GM18951 (cell line): ENCODE data around the gene PURA.

Experiments used
- POLR2A ChIP-seq: IDR thresholded peaks from 4 replicates; pipeline ENCODE4 v1.6.1; 2011; ENCODE audit warnings: mild to moderate bottlenecking; ENCODE audit not compliant: insufficient read length, insufficient read depth; ENCODE audit errors: extremely low read depth
- in situ Hi-C: fragments of 300-500 bp; cut with MboI; formaldehyde crosslinking; loops from one replicate; pipeline ENCODE4 v1.12.0; 2022; ENCODE audit warnings: low sequenced_read_pairs, mixed read lengths, inconsistent platforms; ENCODE audit not compliant: unreplicated experiment

The PURA gene

GRCh38 chr5:140150201-140150600 is 36.3 kb downstream of the PURA start:
- TF ChIP-seq POLR2A = no peak
- in situ Hi-C loops = loop anchor here (25.0 kb wide), 1 partner anchor 363 kb away; the partner anchor contains the start of gene PSD2

- in situ Hi-C loops = loop anchor here (25.0 kb wide), 1 partner anchor 364 kb away; the partner anchor contains the start of gene PSD2
- TF ChIP-seq POLR2A = no peak
These were observed 37.5 kb downstream of the PURA start for GRCh38 chr5:140151144-140152021.

DNA sequence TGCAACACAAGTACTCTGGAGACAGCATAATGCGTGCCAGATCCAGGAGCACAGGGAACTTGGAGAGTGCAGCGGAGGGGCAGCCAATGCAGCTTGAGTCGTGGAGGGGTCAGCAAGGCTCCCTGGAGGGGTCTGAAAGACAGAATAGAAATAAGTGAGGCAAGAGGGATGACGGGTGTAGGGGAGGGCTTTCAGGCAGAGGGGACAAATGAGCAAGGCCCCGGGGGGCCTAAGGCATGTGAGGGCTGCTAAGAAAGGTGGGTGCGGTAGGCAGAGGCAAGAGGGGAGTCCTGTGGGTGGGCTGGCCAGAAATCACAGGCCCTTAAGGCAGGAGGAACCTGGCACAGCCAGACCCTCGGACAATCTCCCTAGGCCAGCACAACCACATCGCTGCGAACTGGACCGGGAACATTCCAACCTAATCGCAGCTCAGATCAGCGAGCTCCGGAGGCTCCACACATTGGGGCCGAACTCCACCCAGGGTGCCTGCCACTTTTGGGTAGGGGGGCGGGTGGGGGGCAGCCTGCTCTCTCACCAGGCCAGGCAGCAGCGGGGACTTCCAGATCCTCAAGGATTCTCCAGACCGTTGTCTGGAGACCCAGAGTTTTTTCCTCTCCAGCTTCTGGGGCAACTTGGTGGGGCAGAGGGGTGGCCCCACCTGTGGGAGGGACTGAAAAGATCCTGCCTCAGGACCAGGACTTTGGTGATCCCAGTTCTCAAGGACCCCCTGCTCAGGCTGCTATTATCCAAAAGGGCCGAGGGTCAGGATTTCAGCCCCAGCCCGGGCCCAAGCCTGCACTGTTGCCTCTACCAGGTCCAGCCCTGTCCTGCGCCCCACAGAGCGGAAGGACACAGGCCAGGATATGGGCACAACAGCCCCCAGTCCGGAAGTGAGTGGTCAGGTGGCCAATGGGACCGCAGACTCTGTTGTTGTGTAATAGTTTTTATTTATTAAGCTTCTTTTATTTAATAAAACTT is 38.4 kb downstream of the PURA start:
- no peak for TF ChIP-seq POLR2A
- in situ Hi-C loops = loop anchor here (25.0 kb wide), 1 partner anchor 365 kb away; the partner anchor contains the start of gene PSD2

DNA sequence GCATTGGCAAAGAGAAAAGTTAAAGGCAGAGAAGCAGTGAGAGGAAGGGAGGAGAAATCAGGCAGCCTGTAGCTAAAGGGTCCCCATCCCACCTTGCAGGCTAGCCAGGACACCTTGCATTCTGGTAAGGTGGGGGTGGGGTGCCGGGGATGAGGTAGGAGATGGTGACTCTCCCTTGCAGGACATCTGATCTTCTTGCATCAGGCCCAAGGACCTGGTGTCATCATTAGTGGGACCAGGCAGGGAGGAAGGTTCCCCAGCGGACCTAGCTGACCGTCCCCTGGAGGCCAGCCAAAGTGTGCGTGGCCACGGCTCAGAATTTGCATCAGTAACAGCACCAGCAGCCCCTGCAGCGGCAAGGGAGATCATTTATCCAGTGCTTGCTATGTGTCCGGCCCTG is 39.3 kb downstream of the PURA start:
- TF ChIP-seq POLR2A = no peak
- in situ Hi-C loops = loop anchor here (25.0 kb wide), 1 partner anchor 366 kb away; the partner anchor contains the start of gene PSD2

GRCh38 chr5:140153905-140154304 is 40.0 kb downstream of the PURA start:
- in situ Hi-C loops = loop anchor here (25.0 kb wide), 1 partner anchor 367 kb away; the partner anchor contains the start of gene PSD2
- no peak for TF ChIP-seq POLR2A

DNA sequence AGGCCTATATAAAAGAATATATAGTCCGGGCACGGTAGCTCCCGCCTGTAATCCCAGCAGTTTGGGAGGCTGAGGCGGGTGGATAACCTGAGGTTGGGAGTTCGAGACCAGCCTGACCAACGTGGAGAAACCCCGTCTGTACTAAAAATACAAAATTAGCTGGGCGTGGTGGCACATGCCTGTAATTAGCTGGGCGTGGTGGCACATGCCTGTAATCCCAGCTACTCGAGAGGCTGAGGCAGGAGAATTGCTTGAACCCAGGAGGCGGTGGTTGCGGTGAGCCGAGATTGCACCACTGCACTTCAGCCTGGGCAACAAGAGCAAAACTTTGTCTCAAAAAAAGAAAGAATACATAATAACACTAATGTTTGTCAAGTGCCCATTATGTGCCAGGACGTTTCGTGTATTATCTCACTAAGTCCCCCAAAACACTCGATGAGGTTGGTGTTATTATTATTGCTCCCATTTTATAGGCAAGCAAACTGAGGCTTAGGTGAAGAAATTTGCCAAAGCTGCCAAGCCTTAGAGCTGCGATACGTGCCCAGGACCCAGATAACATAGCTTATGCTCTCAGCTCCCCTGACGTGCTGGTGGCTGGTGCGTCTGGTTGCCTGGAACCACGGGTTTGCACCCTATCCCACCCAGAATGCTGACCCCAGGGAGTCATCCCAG is 40.9 kb downstream of the PURA start:
- in situ Hi-C loops = loop anchor here (25.0 kb wide), 1 partner anchor 368 kb away; the partner anchor contains the start of gene PSD2

DNA sequence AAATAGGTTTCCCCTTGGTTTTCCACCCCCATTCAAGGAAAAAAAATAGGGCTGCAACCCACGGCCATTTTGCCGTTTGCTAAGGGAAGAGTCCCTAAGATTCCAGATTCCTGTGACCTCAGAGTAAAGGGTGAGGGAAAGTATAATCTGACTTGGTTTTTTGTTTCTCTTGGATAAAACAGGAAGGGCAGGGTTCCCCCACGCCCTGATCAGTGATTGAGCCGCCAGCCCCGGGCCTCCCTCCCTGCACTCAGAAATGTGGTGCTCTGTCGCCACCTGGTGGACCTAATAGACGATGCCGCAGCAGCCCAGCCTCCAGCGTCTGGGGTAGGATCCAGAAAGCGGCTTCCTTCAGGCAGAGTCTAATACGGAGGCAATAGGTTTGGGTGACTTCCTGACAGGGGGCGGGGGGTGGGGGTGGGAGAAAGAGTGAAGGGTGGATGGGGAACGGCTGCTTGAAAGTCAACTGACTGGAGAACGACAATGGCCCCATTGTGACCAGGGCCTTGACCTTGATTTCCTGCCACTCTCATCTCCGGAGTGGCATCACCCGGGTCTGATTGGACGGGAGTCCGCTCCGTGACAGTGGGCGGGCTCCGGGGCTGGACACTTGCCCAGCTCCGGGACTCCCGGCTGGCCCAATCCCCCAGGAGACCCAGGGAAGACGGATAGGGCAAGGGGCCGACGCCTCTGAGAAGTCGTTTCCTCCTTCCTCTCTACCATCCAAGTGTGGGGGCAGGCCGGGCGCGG is 43.3 kb downstream of the PURA start:
- TF ChIP-seq POLR2A = no peak
- in situ Hi-C loops = loop anchor here (25.0 kb wide), 1 partner anchor 370 kb away; the partner anchor contains the start of gene PSD2

DNA sequence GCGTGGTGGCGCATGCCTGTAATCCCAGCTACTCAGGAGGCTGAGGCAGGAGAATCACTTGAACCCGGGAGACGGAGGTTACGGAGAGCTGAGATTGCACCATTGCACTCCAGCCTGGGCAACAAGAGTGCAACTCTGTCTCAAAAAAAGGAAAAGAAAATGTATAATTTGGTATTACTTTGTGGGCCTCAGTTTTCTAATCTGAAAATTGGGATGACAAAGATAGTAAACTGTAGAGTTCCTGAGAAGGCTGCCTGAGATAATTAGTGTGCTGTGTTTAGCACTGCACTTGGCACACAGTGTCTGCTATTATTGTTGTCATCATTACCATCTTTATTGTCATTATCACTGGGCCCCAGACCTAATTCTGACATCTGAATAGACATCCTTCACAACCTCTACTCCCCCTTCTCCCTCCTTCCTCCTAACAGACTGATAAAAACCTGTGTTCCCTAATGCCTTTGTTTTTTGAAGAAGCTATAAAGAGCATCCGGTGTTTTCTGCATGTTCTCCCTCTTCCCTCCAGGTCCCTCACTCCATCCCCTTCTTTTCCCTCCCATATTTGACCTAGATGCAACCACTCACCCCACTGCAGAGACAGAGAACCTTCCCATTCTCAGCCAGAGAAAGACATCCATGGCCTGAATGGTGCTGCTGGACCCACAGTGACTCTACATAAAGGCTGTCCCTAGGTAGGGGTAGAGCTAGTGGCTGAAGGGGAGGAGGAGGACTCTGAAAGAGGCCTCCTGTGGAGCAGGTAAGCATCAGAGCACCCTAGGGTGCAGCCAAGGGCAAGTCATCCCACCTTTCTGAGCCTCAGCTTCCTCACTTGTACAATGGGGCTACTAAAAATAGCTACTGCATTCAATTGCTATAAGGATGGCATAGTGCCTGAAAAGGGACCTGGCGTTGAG is 45.4 kb downstream of the PURA start:
- no peak for TF ChIP-seq POLR2A
- in situ Hi-C loops = loop anchor here (25.0 kb wide), 1 partner anchor 372 kb away; the partner anchor contains the start of gene PSD2

- in situ Hi-C loops = loop anchor here (25.0 kb wide), 1 partner anchor 375 kb away; the partner anchor contains the start of gene PSD2
- no peak for TF ChIP-seq POLR2A
These were observed 48.4 kb downstream of the PURA start for GRCh38 chr5:140162275-140162674.

- no peak for TF ChIP-seq POLR2A
- in situ Hi-C loops = loop anchor here (25.0 kb wide), 1 partner anchor 375 kb away; the partner anchor contains the start of gene PSD2
These were observed 48.9 kb downstream of the PURA start for GRCh38 chr5:140162781-140163180.
